Right renal pelvis (tissue), 4 donors: ENCODE results near the gene DHRS9. TPM values are rescaled to one million over a fixed set of nuclear protein-coding genes. Genes with fewer than 3 reads are reported as not detected.
"Not testable (repeated sequence)": the region's sequence is repeated elsewhere in the genome, so short reads cannot be mapped to it uniquely, and the experiment has no call there.

ENCODE experiments used
- DNase-seq, 4 donors: peaks; one replicate each; pipeline ENCODE4 v3.0.0-alpha.2; 2013; ENCODE audit warnings: low read depth in 4 of 4, low spot score in 3 of 4, missing footprints in 1 of 4
- polyA plus RNA-seq, 4 donors: library from polyadenylated mRNA; unstranded; fragments of 120-200 nt; gene quantifications; one replicate each; pipeline ENCODE4 v1.2.1, GENCODE V29; 2013; ENCODE audit not compliant: insufficient read length in 4 of 4

Gene DHRS9
- 1 to 10 TPM in 1 of 4 donors, under 1 TPM in 3; 0.08 to 1.6 (median 0.69) TPM for polyA plus RNA-seq

- DNase-seq, result no peak
These were observed at the start of gene DHRS9 for GRCh38 chr2:169069341-169069740. TSS of gene DHRS9 (plus strand) at chr2:169069563. CDS start at chr2:169081582, 12,019 bp downstream.

GRCh38 chr2:169023161-169023560, 46.2 kb upstream of the DHRS9 start:
- DNase-seq, result no peak

GRCh38 chr2:169026056-169026455, 43.3 kb upstream of the DHRS9 start:
- DNase-seq, result no peak

- no peak for DNase-seq
These were observed 42.1 kb upstream of the DHRS9 start for GRCh38 chr2:169027234-169027633.

- no peak for DNase-seq
These were observed 40.0 kb upstream of the DHRS9 start for GRCh38 chr2:169029341-169029740.

- no peak for DNase-seq
These were observed 38.2 kb upstream of the DHRS9 start, which contains the start of gene ABCB11 for GRCh38 chr2:169031202-169031601. TSS of gene ABCB11 (minus strand) at chr2:169031324. CDS start at chr2:169018125, 13,199 bp downstream.

GRCh38 chr2:169034256-169034655, 35.1 kb upstream of the DHRS9 start:
- no peak for DNase-seq

GRCh38 chr2:169034984-169035544, 34.3 kb upstream of the DHRS9 start:
- DNase-seq, result no peak

GRCh38 chr2:169035887-169036286, 33.5 kb upstream of the DHRS9 start:
- no peak for DNase-seq

GRCh38 chr2:169036736-169037440, 32.5 kb upstream of the DHRS9 start:
- DNase-seq, result no peak

- DNase-seq, result no peak
These were observed 31.0 kb upstream of the DHRS9 start for GRCh38 chr2:169038338-169038757.

- DNase-seq, result no peak
These were observed 29.7 kb upstream of the DHRS9 start for GRCh38 chr2:169039702-169040101.

- DNase-seq, result no peak
These were observed 27.8 kb upstream of the DHRS9 start for GRCh38 chr2:169041594-169041993.

GRCh38 chr2:169042856-169043255, 26.5 kb upstream of the DHRS9 start:
- no peak for DNase-seq

- no peak for DNase-seq
These were observed 22.8 kb upstream of the DHRS9 start for GRCh38 chr2:169046440-169047151.

GRCh38 chr2:169047256-169048250, 21.8 kb upstream of the DHRS9 start:
- DNase-seq, result no peak

- DNase-seq, result no peak
These were observed 20.2 kb upstream of the DHRS9 start for GRCh38 chr2:169049142-169049541.

- no peak for DNase-seq
These were observed 18.7 kb upstream of the DHRS9 start for GRCh38 chr2:169050476-169051240.

- DNase-seq, result not testable (repeated sequence)
These were observed 14.8 kb upstream of the DHRS9 start for GRCh38 chr2:169054575-169054974.

- DNase-seq, result not testable (repeated sequence)
These were observed 5.2 kb upstream of the DHRS9 start for GRCh38 chr2:169064199-169064598.
